GM12873 (cell line): ENCODE data around the gene SBF2.

Experiments used
- TF ChIP-seq, protein P1 (sequence below): IDR thresholded peaks from 2 replicates; pipeline ENCODE4 v1.5.1; 2012; ENCODE audit warnings: low read depth, mild to moderate bottlenecking, moderate library complexity, low read length, control low read depth; ENCODE audit not compliant: insufficient read depth; ENCODE audit errors: missing control alignments

The SBF2 gene

DNA sequence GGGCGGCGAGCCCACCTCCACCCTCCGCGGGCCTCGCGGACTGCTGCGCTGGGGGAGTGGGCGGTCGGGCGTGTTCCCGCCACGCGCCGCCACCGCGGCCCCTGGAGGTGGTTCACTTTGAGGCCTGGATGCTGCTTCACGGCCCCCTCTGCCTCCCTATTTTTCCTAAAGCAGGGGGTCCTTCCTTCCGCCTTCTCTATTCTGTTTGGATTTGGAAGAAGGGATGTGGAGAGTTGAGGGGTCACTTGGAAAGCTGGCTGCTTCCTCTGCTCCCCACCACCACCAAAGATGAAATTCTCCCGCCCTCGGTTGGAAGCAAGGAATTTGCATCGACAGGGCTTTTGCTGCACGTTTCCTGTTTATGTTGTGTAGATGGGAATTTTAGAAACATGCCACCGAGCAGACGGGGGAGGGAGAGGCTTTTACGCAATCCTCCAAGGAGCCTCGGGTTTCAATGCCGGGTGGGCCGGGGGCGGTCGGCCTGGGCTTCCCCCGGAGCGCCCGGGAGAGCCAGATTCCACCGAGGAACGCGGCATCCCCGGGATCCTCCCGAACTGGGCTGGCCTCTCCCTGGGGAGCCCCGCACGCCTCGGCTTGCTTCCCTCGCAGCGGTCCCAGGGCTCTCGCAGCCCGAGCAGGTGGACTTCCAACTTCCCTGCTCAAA lies 403 bp upstream of the SBF2 start:
- TF ChIP-seq, protein P1, sequence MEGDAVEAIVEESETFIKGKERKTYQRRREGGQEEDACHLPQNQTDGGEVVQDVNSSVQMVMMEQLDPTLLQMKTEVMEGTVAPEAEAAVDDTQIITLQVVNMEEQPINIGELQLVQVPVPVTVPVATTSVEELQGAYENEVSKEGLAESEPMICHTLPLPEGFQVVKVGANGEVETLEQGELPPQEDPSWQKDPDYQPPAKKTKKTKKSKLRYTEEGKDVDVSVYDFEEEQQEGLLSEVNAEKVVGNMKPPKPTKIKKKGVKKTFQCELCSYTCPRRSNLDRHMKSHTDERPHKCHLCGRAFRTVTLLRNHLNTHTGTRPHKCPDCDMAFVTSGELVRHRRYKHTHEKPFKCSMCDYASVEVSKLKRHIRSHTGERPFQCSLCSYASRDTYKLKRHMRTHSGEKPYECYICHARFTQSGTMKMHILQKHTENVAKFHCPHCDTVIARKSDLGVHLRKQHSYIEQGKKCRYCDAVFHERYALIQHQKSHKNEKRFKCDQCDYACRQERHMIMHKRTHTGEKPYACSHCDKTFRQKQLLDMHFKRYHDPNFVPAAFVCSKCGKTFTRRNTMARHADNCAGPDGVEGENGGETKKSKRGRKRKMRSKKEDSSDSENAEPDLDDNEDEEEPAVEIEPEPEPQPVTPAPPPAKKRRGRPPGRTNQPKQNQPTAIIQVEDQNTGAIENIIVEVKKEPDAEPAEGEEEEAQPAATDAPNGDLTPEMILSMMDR, result no peak

DNA sequence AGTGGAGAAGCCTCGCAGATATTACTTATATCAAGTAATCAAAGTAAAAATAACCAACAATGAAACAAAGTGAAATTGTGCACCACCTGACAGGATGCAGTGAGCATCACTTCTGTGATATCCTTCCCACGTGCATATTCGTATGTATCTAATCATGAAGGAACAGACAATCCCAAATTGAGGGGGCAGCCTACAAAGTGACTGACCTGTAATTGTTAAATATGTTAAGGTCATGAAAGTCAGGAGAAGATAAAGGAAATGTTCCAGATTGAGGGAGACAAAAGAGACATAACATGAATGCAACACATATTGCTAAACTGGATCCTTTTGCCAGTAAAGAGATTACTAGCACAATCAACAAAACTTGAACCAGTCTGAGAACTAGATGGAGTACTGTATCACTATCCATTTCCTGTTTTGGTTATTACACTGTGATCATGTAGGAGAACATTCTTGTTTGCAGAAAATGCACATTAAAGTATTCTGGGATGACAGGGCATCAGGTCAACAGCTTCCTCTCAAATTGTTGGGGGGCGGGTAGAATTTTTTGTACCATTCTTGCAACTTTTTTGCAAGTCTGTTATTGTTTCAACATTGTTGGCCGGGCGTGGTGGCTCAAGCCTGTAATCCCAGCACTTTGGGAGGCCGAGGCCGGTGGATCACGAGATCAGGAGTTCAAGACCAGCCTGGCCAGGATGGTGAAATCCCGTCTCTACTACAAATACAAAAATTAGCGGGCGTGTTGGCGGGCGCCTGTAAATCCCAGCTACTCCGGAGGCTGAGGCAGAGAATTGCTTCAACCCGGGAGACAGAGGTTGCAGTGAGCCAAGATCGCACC lies 2.0 kb downstream of the SBF2 start:
- TF ChIP-seq, protein P1, result no peak

DNA sequence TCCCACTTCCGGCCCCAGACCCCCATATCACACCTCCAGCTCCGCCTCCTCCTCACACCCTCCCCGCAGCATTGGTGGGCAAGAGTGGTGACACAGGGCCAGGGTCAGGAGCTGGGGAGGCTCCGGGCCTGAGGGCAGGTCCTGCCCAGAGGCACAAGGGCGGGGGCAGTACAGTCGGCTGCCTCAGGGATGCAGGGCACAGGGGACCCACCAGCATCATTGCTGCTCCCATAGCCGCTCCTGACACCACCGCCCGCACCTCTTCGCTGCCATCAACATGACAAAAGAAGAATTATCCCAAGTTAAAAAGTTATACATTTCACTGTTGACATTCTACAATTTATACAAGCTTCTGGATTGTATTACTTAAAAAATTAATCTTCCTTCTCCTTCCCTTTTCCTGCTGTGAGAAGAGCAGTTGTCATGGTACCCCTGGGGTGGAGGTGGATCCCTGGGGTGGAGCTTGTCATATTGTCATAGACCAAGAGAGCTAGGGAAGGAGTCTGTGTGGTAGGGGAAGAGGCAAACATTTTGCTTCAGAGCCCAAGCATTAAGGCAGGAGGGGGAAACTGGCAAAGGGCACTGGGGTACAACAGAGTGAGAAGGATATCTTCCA lies 4.1 kb downstream of the SBF2 start:
- TF ChIP-seq, protein P1, result no peak

DNA sequence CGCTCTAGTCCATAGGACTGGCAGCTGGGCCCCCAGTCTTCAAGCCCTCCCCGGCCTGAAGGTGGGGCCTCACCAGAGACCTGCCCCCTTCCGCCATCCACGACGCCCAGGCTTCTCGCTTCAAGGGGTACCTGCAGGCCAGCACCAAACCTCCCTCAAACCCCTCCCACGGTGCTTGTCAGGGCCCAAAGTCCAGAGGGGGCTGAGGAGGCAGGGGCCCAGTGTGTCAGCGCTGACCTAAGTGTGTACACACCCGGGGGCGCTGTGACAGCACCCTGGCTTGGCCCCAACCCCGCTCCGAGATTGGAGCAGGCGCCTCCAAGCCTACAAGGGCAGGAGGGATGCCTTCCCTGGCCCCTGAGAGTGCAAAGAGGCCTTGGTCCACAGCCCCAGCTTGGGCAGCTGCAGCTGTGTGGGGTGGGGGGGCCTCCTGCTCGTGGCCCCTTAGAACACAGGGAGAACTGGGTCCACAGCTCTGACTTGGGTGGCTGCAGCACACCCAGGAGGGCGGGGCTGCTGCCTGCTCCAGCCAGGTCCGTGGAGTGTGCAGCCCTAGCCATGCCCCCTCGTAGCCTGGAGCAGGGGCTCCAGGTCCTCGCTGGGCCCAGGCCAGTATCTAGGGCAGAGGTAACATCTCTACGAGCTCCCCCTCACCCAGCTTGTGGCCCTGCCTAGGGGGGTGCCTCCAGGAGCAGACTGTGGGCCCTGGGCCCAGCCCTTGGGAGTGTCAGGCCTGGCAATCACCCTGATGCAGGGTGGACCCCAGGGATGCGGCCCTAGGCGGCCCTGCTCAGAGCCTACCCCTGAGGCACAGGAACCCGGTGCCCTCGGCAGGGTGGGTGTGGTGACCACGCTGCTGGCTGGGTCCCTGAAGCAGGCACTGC lies 4.9 kb downstream of the SBF2 start:
- TF ChIP-seq, protein P1, result no peak

DNA sequence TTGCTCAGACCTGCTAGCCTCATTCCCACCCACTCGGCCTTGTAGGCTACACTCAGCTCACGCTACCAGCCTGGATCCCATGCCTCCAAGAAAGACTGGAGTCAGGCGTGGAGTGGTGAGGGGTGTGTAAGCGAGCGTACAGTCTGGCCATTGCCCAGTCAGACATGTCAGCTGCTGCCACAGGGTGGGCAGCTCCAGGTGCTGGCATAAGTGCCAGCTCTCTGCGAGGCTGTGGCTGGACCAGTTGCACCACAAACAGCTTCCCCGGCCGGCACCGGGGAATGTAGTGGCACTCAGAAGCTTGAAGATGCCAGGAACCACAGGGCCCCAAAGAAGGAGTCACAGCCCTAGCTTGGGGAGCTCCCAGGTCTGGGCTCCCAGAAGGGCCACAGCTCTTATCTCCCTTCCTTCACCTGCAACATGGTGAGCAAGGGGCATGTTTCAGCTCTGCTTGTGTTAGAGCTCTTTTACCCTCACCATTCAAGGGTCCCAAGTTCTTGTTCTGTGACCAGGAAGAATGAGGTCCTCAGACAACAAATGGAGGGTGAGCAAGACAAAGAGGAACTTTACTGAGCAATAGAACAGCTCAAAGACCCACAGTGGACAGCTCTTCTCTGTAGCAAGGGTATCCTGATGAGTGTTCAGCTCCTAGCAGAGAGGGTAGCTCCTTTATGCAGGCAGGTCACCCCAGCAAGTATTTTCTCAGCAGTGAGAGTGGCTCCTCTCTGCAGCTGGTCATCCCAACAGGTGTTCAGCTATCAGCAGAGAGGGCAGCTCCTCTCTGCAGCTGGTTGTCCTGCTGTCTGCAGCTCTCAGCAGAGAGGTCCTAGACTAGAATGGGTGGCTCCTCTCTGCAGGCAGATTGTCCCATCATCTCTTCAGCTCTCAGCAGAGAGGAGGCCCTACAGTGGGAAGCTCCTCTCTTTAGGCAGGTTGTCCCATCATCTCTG lies 6.0 kb downstream of the SBF2 start:
- TF ChIP-seq, protein P1, result no peak

DNA sequence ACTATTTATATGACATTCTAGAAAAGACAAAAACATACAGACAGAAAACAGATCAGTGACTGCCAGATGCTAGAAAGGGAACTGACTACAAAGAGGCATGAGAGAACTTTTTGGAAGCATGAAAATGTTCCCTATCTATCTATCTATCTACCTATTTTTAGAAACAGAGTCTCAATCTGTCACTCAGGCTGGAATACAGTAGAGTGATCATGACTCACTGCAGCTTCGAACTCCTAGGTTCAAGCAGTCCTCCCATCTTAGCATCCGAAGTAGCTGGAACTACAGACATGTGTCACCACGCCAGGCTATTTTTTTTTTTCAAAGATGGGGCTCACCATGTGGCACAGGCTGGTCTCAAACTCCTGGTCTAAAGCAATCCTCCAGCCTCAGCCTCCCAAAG lies 6.9 kb downstream of the SBF2 start:
- TF ChIP-seq, protein P1, result no peak
